Activated CD8-positive, alpha-beta T cell treated with anti-CD3 and anti-CD28 coated beads for 36 hours (primary cell): Measurements from ENCODE around the gene SMIM38. TPM values are rescaled to one million over a fixed set of nuclear protein-coding genes. Genes with fewer than 3 reads are reported as not detected.

ENCODE experiments used
- ATAC-seq: fragments of 200-7000 bp; cut with Tn5 transposase; one replicate; pipeline ENCODE4 v1.10.0; 2021; ENCODE audit warnings: mild to moderate bottlenecking, moderate library complexity
- CTCF ChIA-PET: fragments of 350-600 bp; sonication (Branson Sonifier 250); formaldehyde crosslinking; loops from one replicate; lab custom pipeline; 2021; ENCODE audit warnings: antibody characterized with exemption; lab: Charles Lee
- POLR2A ChIA-PET: fragments of 350-600 bp; sonication (Branson Sonifier 250); formaldehyde crosslinking; loops from one replicate; lab custom pipeline; 2021; ENCODE audit warnings: antibody characterized with exemption; lab: Charles Lee
- DNase-seq: peaks from one replicate; pipeline ENCODE4 v3.0.0-alpha.2; 2020
- H3K27ac Mint-ChIP-seq: one replicate; pipeline ENCODE4 v1.8.0; 2021; ENCODE audit warnings: mild to moderate bottlenecking, mixed read lengths
- H3K27me3 Mint-ChIP-seq: one replicate; pipeline ENCODE4 v1.8.0; 2021; ENCODE audit warnings: mixed read lengths
- H3K36me3 Mint-ChIP-seq: one replicate; pipeline ENCODE4 v1.8.0; 2021; ENCODE audit warnings: low read depth, mixed read lengths
- H3K4me1 Mint-ChIP-seq: one replicate; pipeline ENCODE4 v1.8.0; 2021; ENCODE audit warnings: low read depth, mixed read lengths
- H3K4me3 Mint-ChIP-seq: one replicate; pipeline ENCODE4 v1.8.0; 2021; ENCODE audit warnings: mild to moderate bottlenecking, moderate library complexity, mixed read lengths
- H3K9me3 Mint-ChIP-seq: one replicate; pipeline ENCODE4 v1.8.0; 2021; ENCODE audit warnings: mixed read lengths
- intact Hi-C: fragments of 100-400 bp; cut with micrococcal nuclease; formaldehyde crosslinking; loops from one replicate; pipeline ENCODE4 v1.10.0; 2022
- total RNA-seq, 2 experiments: library from RNA; stranded (reverse); gene quantifications; one replicate each; pipeline ENCODE4 v1.2.3, GENCODE V29; 2021
- TF ChIP-seq, protein P1 (sequence below): fragments of 200-600 bp; IDR thresholded peaks from one replicate; pipeline ENCODE4 v1.8.0; 2022; ENCODE audit warnings: antibody characterized with exemption, mild to moderate bottlenecking

SMIM38 gene
- total RNA-seq, 2 experiments from 2014 or later, result 0.31 to 0.77 TPM

DNA sequence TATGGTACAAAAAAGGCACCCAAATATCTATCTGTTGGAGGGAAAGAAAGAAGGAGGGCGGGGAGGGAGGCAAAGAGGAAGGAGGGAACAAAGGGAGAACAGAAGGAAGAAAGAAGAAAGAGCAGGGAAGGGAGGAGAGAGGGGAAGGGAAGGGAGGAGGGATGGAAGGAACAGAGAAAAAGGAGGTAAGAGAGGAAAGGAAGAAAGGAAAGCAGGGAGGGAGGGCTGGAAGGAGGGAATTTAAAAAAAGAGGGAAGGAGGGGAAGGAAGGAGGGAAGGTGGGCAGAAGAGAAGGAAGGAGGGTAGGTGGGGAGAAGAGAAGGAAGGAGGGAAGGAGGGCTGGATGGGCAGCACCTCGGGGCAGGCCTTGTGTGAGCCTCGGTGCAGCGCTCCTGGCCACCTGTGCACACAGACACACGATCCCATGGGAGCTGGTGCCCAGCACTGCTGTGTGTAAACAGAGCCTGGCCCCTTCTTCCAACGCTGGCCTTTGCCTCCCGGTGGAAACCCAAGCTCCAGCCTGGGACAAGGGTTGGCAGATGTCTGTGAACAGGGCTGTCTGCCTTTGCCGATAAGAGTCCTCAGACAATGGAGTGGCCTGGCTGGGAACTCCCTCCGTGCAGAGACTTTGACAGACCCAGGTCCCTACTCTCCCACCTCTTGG is 23.2 kb downstream of the SMIM38 start:
- Mint-ChIP-seq H3K4me1 (peaks cover 4% of the 10 kb centered on the region), H3K4me3 (no peak overlapping the region), H3K27ac (no peak overlapping the region), H3K9me3 (peaks cover 12% of the 10 kb centered on the region), H3K36me3 (no peaks in the 10 kb centered on the region), H3K27me3 (no peaks in the 10 kb centered on the region)
- ATAC-seq (no peak), DNase-seq (no peak)
- TF ChIP-seq, protein P1, sequence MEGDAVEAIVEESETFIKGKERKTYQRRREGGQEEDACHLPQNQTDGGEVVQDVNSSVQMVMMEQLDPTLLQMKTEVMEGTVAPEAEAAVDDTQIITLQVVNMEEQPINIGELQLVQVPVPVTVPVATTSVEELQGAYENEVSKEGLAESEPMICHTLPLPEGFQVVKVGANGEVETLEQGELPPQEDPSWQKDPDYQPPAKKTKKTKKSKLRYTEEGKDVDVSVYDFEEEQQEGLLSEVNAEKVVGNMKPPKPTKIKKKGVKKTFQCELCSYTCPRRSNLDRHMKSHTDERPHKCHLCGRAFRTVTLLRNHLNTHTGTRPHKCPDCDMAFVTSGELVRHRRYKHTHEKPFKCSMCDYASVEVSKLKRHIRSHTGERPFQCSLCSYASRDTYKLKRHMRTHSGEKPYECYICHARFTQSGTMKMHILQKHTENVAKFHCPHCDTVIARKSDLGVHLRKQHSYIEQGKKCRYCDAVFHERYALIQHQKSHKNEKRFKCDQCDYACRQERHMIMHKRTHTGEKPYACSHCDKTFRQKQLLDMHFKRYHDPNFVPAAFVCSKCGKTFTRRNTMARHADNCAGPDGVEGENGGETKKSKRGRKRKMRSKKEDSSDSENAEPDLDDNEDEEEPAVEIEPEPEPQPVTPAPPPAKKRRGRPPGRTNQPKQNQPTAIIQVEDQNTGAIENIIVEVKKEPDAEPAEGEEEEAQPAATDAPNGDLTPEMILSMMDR, result no peak
- POLR2A ChIA-PET, result no interaction called here
- CTCF ChIA-PET, result no interaction called here
- intact Hi-C loops, result no loop called here

DNA sequence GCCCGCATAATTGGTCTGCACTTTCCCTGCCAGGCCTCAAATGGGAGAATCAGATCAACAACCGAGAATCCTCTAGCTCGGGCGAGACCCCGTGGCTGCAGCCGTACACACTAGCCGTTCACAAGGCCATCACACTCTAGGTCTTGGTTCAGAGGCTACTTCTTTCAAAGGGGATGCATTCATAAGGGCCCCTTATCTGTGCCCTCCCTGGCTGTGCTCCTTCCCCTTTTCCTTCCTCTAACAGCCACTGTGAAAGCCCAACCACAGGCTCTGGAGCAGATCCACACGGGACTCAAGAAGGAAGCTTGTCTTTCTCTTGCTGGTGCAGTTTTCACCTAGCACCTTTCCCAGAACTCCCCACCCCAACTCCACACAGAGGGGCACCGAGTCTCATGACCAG is 24.5 kb downstream of the SMIM38 start:
- ChIA-PET CTCF (no interaction called here), POLR2A (no interaction called here)
- Mint-ChIP-seq H3K36me3 (no peaks in the 10 kb centered on the region), H3K27me3 (no peaks in the 10 kb centered on the region), H3K27ac (no peak overlapping the region), H3K9me3 (peaks cover 6% of the 10 kb centered on the region), H3K4me3 (no peak overlapping the region), H3K4me1 (peaks cover 4% of the 10 kb centered on the region)
- TF ChIP-seq, protein P1, result no peak
- intact Hi-C loops, result no loop called here
- DNase-seq, result no peak
- ATAC-seq, result no peak

DNA sequence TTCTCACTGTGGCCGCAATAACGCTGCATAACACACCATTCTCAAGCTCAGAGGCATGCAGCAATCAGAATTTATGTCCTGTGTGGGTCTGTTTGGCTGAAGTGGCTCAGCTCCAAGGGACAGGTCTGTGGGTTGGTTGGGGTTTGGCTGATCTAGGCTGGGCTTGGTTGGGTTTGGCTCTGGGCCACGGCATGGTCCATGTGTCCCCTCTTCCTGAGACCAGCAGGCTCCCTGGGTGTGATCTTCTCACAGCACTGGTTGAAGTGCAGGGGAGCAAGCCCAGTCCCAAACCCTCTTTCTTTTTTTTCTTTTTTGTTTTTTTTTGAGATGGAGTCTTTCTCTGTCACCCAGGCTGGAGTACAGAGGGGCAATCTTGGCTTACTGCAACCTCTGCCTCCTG is 25.0 kb downstream of the SMIM38 start:
- intact Hi-C loops, result no loop called here
- Mint-ChIP-seq H3K4me1 (peaks cover 4% of the 10 kb centered on the region), H3K9me3 (peaks cover 2% of the 10 kb centered on the region), H3K27me3 (no peaks in the 10 kb centered on the region), H3K4me3 (no peak overlapping the region), H3K36me3 (no peaks in the 10 kb centered on the region), H3K27ac (no peak overlapping the region)
- CTCF ChIA-PET, result no interaction called here
- TF ChIP-seq, protein P1, result no peak
- DNase-seq, result no peak
- ATAC-seq, result no peak
- POLR2A ChIA-PET, result no interaction called here

DNA sequence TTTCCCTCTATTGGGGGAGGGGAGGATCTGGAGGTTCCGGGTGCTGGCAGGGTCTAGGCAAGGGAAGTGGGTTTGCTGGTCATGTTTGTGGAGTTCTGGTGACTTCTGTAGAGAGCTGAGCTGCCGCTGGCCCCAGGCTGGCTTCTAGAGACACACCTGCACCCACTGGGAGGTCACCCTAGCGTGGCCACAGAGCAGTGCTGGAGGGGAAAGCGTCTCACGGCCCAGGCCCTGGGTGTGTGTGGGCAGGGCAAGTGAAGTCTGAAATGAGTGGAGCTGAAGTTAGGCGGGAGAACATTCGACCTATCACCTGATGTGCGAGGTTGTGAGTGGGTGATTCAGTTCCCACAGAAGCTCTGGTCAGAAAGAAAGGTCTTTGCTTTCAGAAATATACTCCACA is 27.9 kb downstream of the SMIM38 start:
- no peak overlapping the region for H3K4me3 Mint-ChIP-seq
- DNase-seq, result no peak
- intact Hi-C loops, result no loop called here
- POLR2A ChIA-PET, result no interaction called here
- peaks cover 4% of the 10 kb centered on the region for H3K4me1 Mint-ChIP-seq
- no peak for ATAC-seq
- H3K27ac Mint-ChIP-seq, result no peak overlapping the region
- H3K9me3 Mint-ChIP-seq, result peaks cover 7% of the 10 kb centered on the region
- TF ChIP-seq, protein P1, result no peak
- no peaks in the 10 kb centered on the region for H3K36me3 Mint-ChIP-seq
- H3K27me3 Mint-ChIP-seq, result no peaks in the 10 kb centered on the region
- CTCF ChIA-PET, result interaction anchor here (1.1 kb wide), 1 partner anchor 9 kb away, joined by 3 read pairs; no protein-coding TSS in a partner anchor

DNA sequence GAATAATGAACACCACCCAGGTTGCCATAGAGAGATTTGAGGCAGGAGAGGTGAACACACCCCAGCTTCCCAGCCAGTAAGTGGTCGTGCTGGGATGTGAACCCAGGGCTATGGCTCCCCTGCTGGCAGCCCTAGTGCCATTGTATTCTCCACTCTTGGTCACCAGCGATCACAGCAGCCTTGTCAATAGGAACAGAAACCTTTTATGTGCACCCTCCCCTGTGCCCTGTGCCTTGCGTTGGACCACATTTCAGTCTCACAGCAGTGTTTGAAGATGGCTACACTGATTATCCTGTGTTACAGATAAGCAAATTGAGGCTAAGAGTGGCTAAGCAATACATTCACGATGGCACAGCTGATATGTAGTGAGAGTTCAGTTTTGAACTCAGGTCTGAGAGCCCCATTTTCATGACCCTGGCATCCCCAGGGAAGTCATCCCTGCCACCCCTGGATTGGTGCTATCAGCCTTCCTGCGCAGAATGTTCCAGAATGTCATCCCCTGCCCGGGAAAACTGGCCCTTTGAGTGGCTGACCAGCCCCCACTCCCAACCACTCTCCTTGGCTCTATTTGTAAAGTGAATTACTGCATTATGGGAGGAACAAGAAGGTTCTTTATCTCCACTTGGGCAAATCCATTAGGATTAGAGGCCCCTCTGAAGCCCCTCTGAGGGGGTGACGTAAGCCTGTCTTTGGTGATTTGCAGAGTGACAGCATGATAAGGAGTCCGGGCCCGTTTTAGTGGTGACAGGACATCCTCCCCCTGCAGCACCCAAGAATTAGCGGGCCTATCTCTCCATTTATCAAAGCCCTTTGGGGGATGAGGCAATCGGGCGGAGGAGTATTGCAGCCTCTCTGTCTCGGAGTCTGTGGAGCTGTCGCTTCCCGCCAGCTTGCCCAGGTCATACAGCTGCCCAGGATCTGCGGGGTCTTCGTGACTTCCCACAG is 30.9 kb downstream of the SMIM38 start:
- Mint-ChIP-seq H3K27me3 (no peaks in the 10 kb centered on the region), H3K9me3 (peaks cover 11% of the 10 kb centered on the region), H3K27ac (no peak overlapping the region), H3K4me3 (no peak overlapping the region), H3K4me1 (peaks cover 4% of the 10 kb centered on the region), H3K36me3 (no peaks in the 10 kb centered on the region)
- POLR2A ChIA-PET, result no interaction called here
- intact Hi-C loops, result no loop called here
- ATAC-seq (no peak), DNase-seq (no peak)
- TF ChIP-seq, protein P1, result no peak
- CTCF ChIA-PET, result no interaction called here
